Measurements from ENCODE around the gene AFDN. TPM values are rescaled to one million over a fixed set of nuclear protein-coding genes. Genes with fewer than 3 reads are reported as not detected.

AFDN gene
- total RNA-seq, 2 donors from 2014 or later, result 13.5 to 15.4 TPM

GRCh38 chr6:168015482-168016175, 188.9 kb downstream of the AFDN start:
- DNase-seq (ENCODE audit: low spot score in 2 of 2) (no peak), ATAC-seq (no peak)
- peaks cover 21 to 26% of the 10 kb centered on the region in 2 donors for H3K9me3 Mint-ChIP-seq
- peaks cover 18 to 30% of the 10 kb centered on the region in 2 donors for H3K36me3 Mint-ChIP-seq
- H3K27ac Mint-ChIP-seq, result no peak overlapping the region

GRCh38 chr6:168016176-168016620, 189.5 kb downstream of the AFDN start:
- ATAC-seq (no peak), DNase-seq (ENCODE audit: low spot score in 2 of 2) (no peak)
- H3K36me3 Mint-ChIP-seq, result peaks cover 13 to 26% of the 10 kb centered on the region in 2 donors
- H3K27ac Mint-ChIP-seq, result no peak overlapping the region
- H3K9me3 Mint-ChIP-seq, result peaks cover 15 to 20% of the 10 kb centered on the region in 2 donors

- peaks cover 9 to 13% of the 10 kb centered on the region in 2 donors for H3K9me3 Mint-ChIP-seq
- DNase-seq (ENCODE audit: low spot score in 2 of 2) (no peak), ATAC-seq (no peak)
- peaks cover 5 to 19% of the 10 kb centered on the region in 2 donors for H3K36me3 Mint-ChIP-seq
- no peak overlapping the region for H3K27ac Mint-ChIP-seq
Observed at GRCh38 chr6:168016721-168017525, 190.2 kb downstream of the AFDN start.

DNA sequence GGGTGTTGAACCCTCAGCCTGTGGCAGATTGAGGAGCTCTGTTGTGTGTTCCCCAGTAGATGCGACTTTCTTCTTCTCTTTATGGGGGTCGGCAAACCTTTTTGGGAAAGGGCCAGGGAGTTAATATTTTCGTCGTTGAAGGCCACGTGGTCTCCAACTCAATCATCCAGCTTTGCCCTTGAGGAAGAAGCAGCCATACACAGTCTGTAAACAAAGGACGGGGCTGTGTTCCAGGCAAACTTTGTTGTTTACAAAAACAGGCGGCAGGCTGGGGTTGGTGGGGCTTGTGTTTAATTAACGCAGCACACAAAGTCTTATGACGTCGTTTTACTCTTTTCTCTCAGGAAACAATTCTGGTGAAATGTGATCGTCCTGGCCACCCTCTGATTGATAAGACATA, 190.9 kb downstream of the AFDN start:
- Mint-ChIP-seq H3K36me3 (peaks cover 0 to 11% of the 10 kb centered on the region in 2 donors), H3K9me3 (peaks cover 6 to 10% of the 10 kb centered on the region in 2 donors), H3K27ac (no peak overlapping the region)
- ATAC-seq (no peak), DNase-seq (ENCODE audit: low spot score in 2 of 2) (no peak)

DNA sequence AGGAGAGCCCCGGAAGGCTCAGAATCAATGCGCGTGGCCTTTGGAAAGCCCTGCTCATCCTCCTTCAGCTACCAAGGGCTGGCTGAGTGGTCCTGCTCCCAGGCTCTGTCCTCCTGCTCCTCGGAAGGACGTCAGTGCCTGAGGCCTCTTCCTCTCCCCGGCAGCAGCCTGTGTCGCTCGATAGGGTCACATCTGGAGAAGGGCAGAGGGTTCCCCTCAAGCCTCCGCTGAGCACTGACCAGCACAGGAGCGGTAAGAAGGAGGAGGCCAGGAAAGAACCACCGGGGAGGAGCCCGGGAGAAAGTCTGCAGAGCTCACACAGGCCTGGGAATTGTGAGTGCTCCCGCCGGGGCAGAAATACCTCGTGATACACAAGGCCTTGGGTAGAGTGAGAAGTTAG, 192.0 kb downstream of the AFDN start:
- Mint-ChIP-seq H3K36me3 (peaks cover 0 to 7% of the 10 kb centered on the region in 2 donors), H3K9me3 (peaks cover 6 to 9% of the 10 kb centered on the region in 2 donors), H3K27ac (no peak overlapping the region)
- DNase-seq (ENCODE audit: low spot score in 2 of 2) (no peak), ATAC-seq (no peak)

DNA sequence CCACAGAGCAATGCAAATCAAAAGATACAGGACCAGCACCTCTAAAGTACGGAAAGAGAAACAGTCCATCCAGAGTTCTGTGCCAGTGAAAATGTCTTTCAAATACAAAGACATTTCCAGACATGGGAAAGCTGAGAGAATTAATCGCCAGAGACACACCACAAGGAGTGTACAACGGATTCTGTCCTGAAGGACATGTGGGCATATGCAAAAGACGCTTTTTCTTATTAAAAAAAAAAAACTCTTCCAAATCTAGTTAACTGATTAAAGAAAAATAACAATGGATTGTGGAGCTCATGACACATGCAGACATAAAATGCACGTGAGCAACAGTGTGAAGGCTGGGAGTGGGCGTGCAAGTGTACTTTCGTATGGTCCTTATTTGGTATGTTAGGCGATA, 193.5 kb downstream of the AFDN start:
- ATAC-seq (no peak), DNase-seq (ENCODE audit: low spot score in 2 of 2) (no peak)
- H3K36me3 Mint-ChIP-seq, result peaks cover 0 to 7% of the 10 kb centered on the region in 2 donors
- peaks cover 6% of the 10 kb centered on the region in 2 donors for H3K9me3 Mint-ChIP-seq
- H3K27ac Mint-ChIP-seq, result no peak overlapping the region

- no peak for DNase-seq (ENCODE audit: low spot score in 2 of 2)
- no peak overlapping the region for H3K27ac Mint-ChIP-seq
- peaks cover 0 to 7% of the 10 kb centered on the region in 2 donors for H3K36me3 Mint-ChIP-seq
- H3K9me3 Mint-ChIP-seq, result peaks cover 6% of the 10 kb centered on the region in 2 donors
- no peak for ATAC-seq
Observed at GRCh38 chr6:168021581-168021980, 194.9 kb downstream of the AFDN start.

Other genes with a start within 250 kb of the AFDN start
- not detected for gene KIF25, start 170.8 kb downstream of the AFDN start, total RNA-seq

All from activated naive CD4-positive, alpha-beta T cell treated with anti-CD3 and anti-CD28 coated beads, Interleukin-2, amount 50 U/mL, for 72 hours (primary cell).